Activated naive CD8-positive, alpha-beta T cell treated with anti-CD3 and anti-CD28 coated beads, Interleukin-2, amount 50 U/mL, for 16 hours (primary cell): Measurements from ENCODE around the gene PTPRC.
"Not testable (repeated sequence)": the region's sequence is repeated elsewhere in the genome, so short reads cannot be mapped to it uniquely, and the experiment has no call there.

Experiments
- DNase-seq: peaks from one replicate; pipeline ENCODE4 v3.0.0-alpha.2; 2020; ENCODE audit warnings: low read depth, low spot score

Gene PTPRC, protein sequence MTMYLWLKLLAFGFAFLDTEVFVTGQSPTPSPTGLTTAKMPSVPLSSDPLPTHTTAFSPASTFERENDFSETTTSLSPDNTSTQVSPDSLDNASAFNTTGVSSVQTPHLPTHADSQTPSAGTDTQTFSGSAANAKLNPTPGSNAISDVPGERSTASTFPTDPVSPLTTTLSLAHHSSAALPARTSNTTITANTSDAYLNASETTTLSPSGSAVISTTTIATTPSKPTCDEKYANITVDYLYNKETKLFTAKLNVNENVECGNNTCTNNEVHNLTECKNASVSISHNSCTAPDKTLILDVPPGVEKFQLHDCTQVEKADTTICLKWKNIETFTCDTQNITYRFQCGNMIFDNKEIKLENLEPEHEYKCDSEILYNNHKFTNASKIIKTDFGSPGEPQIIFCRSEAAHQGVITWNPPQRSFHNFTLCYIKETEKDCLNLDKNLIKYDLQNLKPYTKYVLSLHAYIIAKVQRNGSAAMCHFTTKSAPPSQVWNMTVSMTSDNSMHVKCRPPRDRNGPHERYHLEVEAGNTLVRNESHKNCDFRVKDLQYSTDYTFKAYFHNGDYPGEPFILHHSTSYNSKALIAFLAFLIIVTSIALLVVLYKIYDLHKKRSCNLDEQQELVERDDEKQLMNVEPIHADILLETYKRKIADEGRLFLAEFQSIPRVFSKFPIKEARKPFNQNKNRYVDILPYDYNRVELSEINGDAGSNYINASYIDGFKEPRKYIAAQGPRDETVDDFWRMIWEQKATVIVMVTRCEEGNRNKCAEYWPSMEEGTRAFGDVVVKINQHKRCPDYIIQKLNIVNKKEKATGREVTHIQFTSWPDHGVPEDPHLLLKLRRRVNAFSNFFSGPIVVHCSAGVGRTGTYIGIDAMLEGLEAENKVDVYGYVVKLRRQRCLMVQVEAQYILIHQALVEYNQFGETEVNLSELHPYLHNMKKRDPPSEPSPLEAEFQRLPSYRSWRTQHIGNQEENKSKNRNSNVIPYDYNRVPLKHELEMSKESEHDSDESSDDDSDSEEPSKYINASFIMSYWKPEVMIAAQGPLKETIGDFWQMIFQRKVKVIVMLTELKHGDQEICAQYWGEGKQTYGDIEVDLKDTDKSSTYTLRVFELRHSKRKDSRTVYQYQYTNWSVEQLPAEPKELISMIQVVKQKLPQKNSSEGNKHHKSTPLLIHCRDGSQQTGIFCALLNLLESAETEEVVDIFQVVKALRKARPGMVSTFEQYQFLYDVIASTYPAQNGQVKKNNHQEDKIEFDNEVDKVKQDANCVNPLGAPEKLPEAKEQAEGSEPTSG (N-terminal part only)

DNA sequence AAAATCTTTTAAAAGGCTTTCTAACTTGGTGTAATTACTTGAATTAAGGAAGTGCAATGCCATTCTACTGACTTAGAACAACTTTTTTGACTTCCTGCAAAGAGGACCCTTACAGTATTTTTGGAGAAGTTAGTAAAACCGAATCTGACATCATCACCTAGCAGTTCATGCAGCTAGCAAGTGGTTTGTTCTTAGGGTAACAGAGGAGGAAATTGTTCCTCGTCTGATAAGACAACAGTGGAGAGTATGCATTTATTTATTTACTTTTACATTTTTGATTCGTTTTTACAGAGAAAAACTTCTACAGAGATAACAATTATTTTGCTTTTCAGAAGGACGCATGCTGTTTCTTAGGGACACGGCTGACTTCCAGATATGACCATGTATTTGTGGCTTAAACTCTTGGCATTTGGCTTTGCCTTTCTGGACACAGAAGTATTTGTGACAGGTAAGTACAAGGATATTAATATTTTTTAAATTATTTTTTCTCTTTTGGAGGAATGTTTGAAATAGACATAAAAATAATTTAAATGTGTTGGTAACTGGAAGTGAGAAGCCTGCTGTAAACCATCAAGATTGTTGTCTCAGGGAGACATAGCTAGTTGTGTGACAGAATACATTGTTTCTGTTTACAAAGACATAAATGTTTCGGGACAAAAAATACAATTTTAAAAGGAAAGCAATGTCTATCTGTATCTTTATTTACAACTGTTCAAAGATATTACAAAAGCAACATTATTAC is at the start of gene PTPRC:
Gene PTPRC, plus strand, starts transcription at position 147 of the 742 bp plus-strand sequence. Its CDS starts 229 bp downstream, at position 376.
- DNase-seq, result no peak

DNA sequence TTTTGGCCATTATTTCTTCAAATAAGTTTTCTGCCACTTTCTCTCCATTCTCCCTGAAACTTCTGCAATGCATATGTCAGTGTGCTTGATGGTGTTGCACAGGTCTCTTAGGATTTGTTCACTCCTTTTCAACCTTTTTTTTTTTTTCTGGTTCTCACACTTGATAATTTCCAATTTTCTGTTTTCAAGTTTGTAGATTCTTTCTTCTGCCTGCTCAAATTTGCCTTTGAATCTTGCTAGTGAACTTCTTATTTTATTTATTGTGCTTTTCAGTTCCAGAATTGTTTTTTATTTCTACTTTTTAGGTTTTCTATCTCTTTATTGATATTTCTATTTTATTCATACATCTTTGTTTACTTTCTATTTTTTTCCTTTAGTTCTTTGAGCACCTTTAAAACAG is 48.4 kb upstream of the PTPRC start:
- no peak for DNase-seq

DNA sequence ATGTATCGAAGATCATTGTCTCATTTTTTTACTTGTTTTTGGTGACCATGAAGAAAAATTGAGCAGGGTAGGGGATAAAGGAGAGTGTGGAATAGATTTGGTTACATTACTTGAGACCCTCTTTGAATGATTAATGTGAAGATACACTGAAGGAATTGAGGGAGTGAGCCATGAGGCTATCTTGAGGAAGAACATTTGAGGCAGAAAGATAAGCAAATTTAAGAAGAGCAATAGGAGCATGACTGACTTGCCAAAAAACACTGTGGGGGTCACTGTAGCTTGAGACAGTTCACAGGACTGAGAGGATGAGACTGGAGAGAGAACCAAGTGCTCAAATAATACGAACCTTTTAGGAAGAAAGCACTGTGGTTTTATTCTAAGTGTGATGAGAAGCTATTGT is 43.1 kb upstream of the PTPRC start:
- DNase-seq, result no peak

DNA sequence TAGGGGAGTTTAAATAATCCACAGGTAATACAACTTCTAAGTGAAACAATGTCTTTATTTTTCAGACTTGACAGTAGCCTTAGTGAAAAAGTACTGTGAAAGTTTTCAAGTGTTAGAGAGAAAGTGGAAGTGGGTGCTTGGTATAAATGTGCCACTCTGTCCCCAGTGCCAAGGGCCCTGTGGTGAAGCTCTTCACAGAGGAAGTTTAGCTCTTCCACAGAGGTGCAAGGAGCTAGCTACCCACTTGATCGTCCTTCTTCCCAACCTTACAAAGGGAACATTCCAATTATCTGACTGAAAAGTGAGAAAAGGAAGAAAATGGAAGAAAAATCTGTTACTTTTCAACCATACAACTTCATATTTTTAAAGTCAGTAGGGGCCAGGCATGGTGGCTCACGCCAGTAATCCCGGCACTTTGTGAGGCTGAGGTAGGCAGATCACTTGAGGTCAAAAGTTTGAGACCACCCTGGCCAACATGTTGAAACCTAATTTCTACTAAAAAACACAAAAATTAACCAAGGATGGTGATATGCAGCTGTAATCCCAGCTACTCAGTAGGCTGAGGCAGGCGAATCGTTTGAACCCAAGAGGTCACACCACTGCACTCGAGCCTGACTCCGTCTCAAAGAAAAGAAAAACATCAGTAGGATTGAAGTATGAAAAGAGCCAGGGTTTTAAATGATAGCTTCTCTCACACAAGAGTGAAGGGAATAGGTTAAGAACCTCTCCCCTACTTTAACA is 41.0 kb upstream of the PTPRC start:
- no peak for DNase-seq

DNA sequence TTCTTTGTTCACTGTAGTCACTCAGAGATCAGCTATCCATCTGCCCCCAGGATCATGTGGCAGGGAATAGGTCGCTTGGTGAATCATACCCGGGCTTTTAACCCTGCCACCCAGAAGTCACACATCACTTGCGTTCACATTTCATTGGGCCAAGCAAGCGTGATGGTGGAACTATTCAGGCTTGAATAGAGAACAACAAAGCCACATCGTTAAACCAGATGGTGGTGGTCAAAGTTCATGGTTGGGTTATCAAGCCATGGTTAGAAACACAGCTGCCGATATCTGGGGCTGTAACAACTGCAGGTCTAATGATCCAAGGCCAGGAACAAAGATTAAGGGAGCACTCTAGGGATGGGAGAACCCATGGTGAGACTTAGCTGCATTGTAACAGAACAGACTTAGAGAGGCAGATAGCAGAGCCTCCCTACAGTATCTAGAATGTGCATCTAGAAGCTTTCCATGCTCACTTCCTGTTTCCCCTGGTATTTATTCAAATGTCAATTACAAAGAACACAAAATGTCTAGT is 40.0 kb upstream of the PTPRC start:
- no peak for DNase-seq

DNA sequence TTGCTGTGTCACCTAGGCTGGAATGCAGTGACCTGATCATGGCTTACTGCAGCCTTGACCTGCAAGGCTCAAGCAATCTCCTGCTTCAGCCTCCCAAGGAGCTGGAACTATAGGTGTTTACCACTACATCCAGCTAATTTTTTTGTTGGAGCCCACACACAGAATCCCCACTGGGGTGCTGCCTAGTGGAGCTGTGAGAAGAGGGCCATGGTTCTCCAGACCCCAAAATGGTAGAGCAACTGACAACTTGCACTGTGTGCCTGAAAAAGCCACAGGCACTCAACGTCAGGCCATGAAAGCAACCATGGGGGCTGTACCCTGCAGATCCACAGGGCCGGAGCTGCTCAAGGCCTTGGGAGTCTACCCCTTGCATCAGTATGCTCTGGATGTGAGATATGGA is 39.1 kb upstream of the PTPRC start:
- DNase-seq, result no peak

DNA sequence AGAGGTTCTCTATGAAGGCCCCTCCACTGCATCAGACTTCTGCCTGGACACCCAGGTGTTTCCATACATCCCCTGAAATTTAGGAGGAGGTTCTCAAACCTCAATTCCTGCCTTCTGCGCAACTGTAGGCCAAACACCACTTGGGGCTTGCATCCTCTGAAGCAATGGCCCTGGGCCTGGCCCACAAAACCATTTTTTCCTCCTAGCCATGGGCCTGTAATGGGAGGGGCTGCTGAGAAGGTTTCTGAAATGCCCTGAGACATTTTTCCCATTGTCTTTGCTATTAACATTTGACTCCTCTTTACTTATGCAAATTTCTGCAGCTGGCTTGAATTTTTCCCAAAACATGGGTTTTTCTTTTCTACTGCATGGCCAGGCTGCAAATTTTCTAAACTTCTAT is 37.9 kb upstream of the PTPRC start:
- DNase-seq, result no peak

DNA sequence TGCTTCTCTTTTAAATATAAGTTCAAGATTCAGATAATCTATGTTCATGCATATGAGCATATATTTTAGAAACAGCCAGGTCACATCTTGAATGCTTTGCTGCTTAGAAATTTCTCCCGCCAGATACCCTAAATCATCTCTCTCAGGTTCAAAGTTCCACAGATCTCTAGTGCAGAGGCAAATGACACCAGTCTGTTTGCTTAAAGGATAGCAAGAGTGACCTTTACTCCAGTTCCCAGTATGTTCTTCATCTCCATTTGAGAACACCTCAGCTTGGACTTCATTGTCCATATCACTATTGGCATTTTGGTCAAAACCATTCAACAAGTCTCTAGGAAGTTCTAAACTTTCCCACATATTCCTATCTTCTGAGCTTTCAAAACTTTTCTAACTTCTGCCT is 37.5 kb upstream of the PTPRC start:
- DNase-seq, result not testable (repeated sequence)

DNA sequence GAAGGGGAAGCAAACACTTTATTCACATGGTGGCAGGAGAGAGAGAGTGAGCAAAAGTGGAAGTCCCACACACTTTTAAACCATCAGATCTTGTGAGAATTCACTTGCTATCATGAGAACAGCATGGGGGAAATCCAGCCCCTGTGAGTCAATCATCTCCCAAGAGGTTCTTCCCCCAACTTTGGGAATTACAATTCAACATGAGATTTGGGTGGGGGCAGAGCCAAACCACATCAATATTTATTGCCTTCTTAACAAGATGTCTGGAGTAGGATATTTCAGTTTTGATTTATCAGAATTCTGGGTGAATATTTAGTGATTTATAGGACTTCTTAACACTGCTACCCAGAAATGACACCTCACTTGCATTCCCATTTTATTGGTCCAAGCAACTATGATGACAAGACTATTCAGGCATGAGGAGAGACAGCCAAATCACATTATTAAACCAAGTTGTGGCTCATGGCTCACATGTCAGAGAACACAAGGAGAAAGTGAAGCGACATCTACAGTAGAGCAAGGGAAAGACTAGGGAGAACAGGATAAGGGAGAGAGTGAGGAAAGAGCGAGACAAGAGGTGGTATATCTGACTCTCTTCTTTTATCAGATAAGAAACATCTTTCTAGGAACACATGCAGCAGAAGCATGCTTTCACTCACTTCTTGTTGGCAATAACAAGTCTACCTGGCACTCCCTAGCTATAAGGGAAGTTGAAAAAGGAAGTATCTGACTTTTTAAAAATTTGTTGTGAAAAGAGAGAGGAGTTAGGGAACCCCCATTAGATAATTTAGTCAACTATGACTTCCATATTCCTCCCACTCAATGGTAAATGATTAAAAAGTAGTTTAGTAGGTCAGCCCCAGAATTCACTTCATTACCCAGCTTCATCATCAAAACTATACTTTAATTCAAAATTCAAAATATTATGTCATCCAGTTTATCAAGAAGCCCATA is 36.6 kb upstream of the PTPRC start:
- no peak for DNase-seq

DNA sequence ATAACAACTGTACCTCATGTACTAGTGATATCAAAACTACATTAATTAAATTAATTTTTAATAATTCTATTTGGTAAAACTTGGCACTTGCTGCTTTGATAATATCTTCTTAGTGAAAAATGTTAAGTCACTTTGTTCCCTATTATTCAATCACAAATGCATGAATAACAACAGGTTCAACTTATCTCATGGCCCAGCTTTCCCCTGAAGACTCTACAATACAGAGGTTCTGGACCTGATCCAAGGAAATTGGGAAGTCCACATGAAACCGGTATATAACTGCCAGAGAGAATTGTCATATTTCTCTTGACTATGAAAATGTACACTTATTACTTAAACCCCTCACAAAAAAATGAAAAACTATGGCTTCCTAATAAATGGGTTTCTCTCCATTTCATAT is 33.9 kb upstream of the PTPRC start:
- DNase-seq, result no peak

DNA sequence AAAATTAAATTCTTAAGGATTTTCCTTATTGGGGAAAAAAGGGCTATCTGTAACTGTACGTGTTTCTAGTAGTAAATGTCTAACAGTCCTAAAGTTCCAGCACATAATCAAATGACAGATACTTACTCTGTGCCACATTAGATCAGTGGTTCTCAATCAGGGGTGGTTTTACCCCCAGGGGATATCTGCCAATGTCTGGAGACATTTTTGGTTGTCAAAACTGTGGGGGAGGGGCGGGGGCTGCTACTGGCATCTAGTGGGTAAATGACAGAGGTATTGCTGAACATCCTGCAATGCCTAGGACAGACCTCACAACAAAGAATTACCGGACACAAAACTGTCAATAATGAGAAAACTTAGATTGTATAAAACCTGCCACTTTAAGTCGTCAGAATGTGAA is 33.4 kb upstream of the PTPRC start:
- no peak for DNase-seq

DNA sequence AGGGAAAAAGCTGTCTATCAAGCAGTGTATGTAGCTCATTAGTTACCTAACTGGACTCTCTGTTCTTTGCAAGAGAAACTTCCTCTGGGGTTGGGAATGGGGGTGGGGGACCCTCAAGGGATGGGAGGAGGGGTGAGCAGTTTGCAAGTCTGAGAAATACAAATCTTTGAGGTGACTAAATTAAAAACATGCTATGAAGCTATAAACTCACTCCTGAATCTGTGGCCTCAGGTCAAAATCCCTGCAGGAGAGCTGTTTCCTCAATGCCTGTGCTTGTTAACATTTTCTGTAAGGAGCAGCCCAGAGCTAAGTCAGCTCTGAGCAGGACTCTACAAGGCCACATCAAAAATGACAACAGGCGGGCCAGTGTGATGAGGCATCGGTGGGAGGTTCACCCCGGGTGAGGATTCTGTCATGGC is 32.8 kb upstream of the PTPRC start:
- DNase-seq, result no peak

DNA sequence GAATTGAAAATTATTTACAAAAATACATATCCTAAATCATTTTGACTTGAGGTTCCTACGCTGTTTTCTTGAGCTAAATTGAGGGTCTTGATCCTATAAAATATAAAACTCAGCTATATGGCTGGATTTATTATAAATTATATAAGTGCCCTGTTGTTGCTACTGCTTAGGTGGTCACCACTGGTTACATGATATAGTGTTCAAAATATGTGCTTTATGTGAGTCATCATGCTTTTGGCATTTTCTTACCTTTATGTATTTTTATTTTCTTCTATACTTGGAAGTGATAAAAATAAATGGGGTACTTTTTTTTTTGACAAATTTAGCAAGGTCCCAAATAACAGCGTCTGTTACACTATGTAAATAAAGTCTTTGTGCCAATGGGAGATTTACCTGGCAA is 31.1 kb upstream of the PTPRC start:
- DNase-seq, result no peak

DNA sequence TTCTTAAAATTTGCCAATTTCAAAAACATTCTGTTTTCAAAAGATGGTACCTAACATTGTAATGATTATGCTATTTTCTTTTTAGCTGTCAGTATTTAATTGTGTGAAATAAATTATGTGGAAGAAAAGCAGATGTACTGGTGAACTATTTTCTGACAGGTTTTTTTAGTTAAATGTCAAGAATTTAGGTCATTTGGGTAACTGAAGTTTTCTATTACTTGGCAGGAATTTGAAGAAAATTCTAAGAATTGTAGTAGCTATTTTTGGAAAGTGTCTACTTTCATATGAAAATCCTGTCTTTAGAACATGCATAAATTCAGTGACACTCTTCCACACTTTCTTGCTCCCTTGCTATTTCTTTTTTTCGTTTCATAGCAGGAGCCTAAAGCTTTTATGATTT is 28.5 kb upstream of the PTPRC start:
- DNase-seq, result no peak

DNA sequence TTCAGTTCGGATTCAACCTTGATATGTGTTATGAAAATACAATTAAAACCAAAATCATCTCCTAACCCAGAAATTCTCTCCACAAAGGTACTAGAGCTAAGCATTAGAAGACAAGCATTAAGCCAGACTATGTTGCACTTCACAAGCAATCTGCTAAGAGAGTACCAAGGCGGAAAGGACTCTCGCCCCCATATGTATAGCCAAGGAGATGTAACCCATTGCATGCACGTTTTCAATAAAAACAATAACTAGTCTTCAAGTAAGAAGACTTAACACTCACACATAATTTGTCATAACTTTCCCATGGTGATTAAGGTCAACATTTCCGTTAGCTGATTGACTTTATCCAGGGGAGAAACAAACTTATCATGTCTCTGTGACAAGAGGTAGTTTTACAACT is 27.6 kb upstream of the PTPRC start:
- DNase-seq, result no peak

DNA sequence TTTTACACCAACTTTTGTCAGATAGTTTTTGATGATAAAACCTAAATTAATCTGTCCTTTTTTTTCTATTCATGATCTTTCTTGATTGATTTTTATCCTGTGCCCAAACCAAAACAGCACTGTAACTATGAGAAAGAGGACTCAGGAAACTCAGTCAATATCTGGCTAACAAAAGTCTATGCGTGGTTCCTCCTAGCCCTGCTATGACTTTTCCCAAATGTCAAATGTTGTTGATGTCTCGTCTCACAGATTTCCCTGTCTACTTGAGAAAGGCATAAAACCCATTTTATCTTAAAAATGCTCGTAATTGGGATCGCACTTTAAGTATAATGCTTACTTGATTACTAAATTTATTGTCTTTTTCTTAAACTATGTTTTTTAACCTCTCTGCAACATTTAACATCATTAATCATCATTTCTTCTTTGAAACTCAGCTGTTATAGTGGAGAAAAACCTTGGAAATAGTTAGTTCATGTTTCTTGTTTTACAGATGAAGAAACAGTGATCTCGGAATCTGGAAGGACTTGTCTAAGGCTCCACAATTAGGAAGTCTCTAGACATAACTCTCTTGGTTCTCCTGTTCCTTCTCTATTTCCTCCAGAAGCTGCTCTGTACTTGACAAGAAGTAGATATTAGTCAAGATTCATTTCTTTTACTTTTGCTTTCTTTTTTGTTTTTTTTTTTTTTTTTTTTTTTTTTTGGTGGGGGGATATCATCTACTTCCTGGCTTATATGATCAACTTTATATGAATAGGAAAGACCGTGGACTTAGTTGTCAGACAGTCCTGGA is 26.2 kb upstream of the PTPRC start:
- no peak for DNase-seq

DNA sequence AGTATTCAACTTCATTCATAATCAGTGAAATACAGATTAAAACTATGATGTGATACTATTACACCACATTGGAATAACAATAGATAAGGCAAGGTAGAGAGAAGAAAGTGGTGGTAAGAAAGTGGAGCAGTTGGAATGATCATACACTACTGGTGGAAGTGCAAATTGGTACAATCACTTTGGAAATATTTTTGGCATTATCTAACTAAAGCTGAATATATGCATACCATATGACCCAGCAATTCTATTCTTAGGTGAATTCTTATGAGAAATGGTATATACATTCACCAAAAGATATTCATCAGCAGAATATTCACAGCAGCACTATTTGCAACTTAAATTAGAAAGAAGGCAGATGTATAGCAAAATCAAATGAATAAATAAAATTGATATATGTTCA is 21.4 kb upstream of the PTPRC start:
- DNase-seq, result no peak

DNA sequence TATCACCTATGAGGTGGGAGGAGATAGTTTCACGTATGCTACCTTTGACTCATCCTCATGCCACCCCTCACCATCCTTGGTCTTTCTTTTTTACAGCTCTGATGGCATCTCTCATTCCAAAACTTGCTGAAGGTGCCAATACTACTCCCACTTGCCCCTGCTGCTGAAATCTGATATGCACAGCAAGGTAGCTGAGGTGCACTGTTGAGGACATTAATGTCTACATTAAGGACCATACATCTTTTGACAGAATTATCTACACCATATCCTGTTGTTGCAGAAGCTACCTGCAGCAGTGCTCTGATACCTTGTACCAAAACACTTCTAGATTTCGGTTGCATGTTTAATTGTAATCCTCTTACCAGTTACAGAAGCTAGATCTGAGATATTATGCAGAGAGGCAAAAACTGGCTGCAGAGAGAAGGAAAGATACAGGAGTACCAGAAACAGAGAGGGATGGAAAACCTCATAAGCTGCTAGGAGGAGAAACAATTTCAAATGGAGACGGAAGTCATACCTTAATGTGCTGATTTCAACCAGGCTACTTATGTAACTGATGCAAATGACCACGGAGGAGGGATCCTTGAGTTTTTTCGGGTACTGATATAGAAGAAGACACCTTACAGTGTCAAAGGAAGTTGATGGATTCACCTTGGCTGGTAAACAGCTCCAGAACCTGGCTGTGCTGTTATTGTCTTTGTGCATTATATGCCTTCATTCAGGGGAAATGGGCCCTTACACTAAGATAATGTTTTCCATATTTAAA is 19.3 kb upstream of the PTPRC start:
- DNase-seq, result no peak
